GM21360 (cell line): ENCODE results near the gene ZDHHC6.
"Not testable (repeated sequence)": the region's sequence is repeated elsewhere in the genome, so short reads cannot be mapped to it uniquely, and the experiment has no call there.

ENCODE experiments used
- ATAC-seq: cut with Tn5 transposase; IDR thresholded peaks from one replicate; pipeline ENCODE4 v1.9.1; 2021; ENCODE audit warnings: mild to moderate bottlenecking, moderate library complexity; ENCODE audit not compliant: unreplicated experiment

Gene ZDHHC6

DNA sequence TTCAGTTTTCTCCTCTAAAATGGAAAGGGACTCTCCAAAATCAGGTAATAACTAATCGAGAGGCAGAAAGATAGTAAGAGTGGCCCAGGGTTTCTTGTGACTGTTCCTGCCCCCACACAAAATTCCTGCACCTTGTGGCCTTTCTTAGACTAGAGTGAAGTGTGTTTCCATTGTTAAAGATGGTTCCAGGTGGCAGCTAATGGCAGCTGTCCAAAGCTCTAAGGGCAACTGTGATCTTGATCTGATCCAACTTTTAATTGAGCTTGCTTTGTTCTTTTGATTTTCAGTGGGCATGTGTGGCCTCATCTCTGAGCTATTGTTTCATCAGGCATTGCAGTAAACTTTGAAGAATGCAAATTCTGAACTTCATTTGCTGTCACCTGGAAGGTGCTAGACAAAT lies 53.4 kb downstream of the ZDHHC6 start:
- no peak for ATAC-seq

DNA sequence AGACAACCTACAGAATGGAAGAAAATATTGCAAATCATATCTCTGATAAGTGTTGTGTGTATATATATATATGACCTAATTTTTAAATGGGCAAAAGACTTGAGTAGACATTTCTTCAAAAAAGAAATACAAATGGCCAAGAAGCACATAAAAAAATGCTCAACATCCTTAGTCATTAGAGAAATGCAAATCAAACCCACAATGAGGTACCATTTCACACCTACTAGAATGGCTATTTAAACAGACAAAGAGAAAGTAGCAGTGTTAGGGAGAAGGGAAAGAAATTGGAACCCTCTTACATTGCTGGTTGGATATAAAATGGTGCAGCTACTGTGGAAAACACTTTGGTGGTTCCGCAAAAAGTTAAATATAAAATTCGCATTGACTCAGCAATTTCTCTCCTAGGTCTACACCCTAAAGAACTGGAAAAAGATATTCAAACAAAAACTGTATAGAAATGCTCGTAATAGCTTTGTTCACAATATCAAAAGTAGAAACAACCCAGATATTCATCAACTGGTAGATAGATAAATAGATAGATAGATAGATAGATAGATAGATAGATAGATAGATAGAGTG lies 56.5 kb downstream of the ZDHHC6 start:
- ATAC-seq = no peak

DNA sequence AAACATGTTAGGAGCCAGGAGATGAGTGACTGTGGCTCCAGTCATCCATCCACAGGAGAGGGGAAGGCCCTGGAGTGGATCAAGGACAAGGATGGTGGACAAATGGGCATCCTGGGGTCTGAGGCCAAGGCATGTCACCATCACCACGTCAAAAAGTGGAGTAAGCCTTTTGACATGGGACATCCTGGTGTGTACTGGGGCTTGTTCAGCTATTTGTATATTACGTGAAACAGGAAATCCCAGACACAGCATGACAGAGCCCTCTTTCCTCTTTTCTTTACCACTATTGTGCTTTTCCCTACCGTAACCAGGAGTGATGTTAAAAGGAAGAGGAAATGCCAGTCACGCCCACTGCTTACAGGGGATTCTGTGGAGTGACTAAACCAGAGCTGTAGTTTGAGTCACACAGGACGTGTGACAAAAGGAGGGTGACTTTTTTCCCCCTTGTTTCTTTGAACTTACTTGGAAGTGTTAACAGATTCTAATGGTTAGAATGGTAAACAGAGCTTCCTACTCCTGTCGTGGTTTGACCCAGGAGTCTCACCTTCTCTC lies 57.4 kb downstream of the ZDHHC6 start:
- ATAC-seq = peak; percentile 77

DNA sequence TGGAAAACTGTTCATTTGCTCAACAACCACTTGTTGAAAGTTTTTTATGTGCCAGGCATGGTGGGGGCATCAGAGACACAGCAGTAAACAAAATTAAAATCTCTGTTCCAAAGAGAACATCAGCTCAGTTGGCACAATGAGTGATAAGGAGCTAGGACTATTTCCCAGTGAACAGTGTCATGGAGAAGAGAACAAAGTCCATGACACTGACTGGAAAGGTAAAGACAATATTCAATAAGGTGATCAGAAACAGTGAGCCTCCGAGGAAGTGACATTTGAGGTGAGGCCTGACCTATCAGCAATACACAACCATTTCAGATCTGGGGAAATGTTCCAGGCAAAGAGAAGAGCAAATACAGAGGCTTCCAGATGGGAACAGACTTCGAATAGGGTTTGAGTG lies 58.2 kb downstream of the ZDHHC6 start:
- ATAC-seq = no peak

DNA sequence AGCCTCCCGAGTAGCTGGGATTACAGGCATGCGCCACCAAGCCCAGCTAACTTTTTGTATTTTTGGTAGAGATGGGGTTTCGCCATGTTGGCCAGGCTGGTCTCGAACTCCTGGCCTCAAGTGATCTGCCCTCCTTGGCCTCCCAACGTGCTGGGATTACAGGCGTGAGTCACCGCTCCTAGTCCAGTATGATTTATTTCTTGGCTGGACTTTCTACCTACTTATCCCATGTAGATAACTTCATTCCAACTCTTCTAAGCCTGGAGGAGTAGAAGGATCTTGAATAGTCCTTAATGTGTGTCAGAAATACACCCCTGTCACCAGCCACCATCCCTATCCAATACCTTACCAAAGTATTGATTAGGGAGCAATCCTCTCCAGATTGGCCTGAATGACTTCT lies 58.7 kb downstream of the ZDHHC6 start:
- not testable (repeated sequence) for ATAC-seq

DNA sequence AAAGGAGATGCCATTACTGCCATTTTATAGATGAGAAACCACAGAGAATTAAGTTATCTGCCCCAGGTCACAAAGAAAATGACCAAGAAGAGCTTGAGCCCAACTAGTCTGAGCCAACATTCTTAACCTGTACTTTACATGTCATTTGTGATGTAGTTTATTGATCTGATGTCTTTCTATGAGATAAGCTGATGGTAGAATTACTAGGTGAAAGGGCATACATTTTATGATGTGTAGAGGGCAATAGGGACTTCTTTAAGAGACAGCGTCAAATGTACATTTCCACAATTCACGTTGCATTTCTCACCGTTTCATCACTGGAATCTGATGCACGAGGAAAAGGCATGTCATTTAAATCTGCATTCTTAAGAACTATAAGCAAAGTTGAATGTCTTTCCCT lies 61.5 kb downstream of the ZDHHC6 start:
- no peak for ATAC-seq

DNA sequence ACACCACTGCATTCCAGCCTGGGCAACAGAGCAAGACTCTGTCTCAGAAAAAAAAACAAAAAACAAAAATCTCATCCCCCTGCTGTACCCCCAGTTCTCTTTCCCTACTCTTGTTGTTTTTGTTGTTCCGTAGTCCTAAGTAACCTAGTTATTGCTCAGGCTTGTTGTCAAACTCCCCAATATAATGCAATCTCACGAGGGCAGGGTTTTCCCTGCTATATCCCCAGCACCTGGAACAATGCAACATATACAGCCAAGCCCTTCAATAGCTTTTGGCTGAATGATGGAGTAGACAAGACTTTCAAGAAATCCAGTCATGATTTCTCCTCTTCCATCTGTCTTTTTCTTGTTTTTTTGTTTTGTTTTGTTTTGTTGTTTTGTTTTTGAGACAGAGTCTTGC lies 62.6 kb downstream of the ZDHHC6 start:
- no peak for ATAC-seq

DNA sequence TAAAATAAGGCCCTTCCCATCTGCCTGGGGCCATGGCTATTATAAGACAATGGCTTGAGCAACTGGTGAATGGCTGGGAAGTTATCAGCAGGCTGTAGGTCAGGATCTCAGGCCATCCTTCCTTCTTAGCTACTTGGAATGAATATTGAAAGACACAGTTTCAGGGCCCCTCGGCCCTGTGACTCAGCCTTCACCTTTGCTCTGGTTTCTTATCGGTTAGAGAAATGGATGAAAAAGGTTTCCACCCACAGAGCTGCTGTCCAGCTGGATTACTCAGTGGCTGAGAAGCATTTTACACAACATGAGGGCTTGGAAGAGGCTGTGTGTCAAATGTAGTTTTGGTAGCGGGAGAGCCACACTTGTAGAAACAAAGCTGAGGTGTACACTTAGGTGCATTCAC lies 63.4 kb downstream of the ZDHHC6 start:
- no peak for ATAC-seq

DNA sequence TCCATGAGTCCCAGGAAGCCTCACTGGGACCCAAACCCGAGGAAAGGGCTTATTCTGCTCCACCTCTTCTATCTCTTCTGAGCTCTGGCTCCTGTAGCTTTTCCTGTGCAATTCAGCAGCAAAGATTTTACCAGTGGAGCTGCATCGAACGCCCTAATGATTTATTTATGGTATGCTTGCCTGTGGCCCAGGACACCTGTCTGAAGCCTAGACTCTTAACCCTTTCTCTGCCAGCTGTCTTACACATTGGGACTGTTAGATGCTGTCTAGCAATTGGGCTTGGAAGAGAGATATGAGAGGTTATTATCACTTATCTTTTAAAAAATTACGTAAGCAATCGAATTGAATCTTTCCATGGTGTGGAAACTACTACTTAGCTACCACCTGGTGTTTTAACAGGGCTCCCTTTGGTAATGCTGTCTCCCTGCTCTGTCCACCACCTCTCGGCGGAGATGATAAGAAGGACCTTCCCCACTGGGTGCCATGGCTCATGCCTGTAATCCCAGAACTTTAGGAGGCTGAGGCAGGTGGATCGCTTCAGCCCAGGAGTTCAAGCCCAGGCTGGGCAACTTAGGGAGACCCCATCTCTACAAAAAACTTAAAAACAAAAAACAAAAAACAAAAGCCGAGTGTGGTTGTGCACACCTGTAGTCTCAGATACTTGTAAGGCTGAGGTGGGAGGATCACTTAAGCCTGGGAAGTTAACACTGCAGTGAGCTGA lies 64.0 kb downstream of the ZDHHC6 start:
- no peak for ATAC-seq
